Ureter (tissue), 1 donor: ENCODE measurements around the gene ZCCHC8. TPM values are rescaled to one million over a fixed set of nuclear protein-coding genes. Genes with fewer than 3 reads are reported as not detected.

Experiments
- DNase-seq: peaks from one replicate; pipeline ENCODE4 v3.0.0-alpha.2; 2020; ENCODE audit warnings: low spot score
- total RNA-seq: library from RNA; stranded (reverse); gene quantifications from one replicate; pipeline ENCODE4 v1.2.4, GENCODE V29; 2023
- donor health status: DM: yes; HTN: yes; CAD: no.

The ZCCHC8 gene
- total RNA-seq, 1 donor from 2014 or later: 32.2 TPM

- no peak for DNase-seq
Measured at GRCh38 chr12:122427403-122427802, 73.3 kb downstream of the ZCCHC8 start.

- DNase-seq: no peak
Measured at GRCh38 chr12:122423258-122424165, 77.2 kb downstream of the ZCCHC8 start.

GRCh38 chr12:122422730-122423257, 77.9 kb downstream of the ZCCHC8 start:
- no peak for DNase-seq

GRCh38 chr12:122421821-122422729, 78.7 kb downstream of the ZCCHC8 start, which contains the start of gene CLIP1:
Gene CLIP1, minus strand, starts transcription at chr12:122422669. Its CDS starts 42,217 bp downstream, at chr12:122380452.
- DNase-seq: peak; percentile 58

Other genes starting within 250 kb of the ZCCHC8 start
- gene VPS33A, start 234.4 kb downstream of the ZCCHC8 start, total RNA-seq: 19.9 TPM
- gene CLIP1, start 78.3 kb downstream of the ZCCHC8 start, total RNA-seq: 110 TPM
- gene RSRC2, start 26.0 kb upstream of the ZCCHC8 start, total RNA-seq: 72.5 TPM
- 21.6 TPM for gene KNTC1, start 26.3 kb upstream of the ZCCHC8 start, total RNA-seq
- 10.4 TPM for gene HCAR2, start 202.4 kb upstream of the ZCCHC8 start, total RNA-seq
- 12.3 TPM for gene HCAR3, start 215.9 kb upstream of the ZCCHC8 start, total RNA-seq
- 16.3 TPM for gene HCAR1, start 229.9 kb upstream of the ZCCHC8 start, total RNA-seq